Activated CD8-positive, alpha-beta memory T cell treated with anti-CD3 and anti-CD28 coated beads, Interleukin-2, amount 50 U/mL, for 24 hours (primary cell): Measurements from ENCODE around the gene SPRED2.

Experiments used
- DNase-seq: peaks from one replicate; pipeline ENCODE4 v3.0.0-alpha.2; 2020; ENCODE audit errors: extremely low read depth

SPRED2 gene

DNA sequence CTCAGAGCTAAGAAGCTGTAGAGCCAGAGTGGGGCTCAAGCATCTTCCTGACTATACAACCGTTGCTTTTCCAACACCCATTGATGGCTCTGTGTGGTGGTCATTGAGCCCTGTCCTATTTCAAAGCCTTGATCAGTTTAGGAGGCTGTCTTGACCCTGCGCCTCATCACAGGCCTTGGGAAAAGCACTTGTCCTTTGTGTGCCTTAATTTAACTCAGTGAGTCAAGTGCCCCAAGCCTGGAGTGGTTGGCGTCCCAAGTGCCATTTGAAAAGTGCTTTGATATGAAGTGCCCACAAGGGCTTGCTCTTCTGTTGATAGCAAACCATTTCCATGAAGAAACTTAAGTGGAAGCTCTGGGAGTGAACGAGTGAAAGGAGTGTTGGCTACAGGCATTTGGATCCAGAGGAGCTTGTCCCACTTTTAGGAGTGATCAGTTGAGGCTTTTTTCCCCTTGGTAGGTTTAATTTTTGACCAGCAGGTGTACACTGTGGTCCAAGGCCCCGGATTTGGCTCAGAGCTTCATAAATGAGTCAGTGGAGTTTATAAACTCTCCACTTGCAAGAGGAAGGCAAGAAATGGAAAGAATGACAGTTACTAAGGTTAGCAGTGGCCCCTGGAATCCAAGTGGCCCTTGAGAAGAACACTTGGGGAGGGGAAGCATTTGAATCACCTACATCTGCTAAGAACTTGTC lies 154.5 kb downstream of the SPRED2 start:
- DNase-seq = no peak

DNA sequence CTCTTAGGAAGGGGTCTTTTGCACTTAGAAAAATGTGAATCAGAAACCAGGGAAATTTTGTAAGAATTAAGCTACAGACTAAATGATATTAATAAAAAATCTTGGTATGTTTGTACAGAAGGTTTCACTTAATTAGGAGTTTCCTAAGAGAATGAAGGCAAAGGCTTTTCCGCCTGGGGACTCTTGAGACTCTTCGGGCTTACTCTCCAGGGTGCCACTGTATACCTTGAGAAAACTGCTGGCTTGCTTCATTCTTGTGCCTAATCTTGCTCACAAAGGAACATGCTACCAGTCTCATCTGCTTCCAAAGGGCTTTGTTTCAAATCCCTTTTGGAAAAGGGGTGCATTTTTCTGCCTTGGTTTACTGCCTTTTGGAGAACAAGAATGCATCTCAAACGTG lies 155.3 kb downstream of the SPRED2 start:
- no peak for DNase-seq

DNA sequence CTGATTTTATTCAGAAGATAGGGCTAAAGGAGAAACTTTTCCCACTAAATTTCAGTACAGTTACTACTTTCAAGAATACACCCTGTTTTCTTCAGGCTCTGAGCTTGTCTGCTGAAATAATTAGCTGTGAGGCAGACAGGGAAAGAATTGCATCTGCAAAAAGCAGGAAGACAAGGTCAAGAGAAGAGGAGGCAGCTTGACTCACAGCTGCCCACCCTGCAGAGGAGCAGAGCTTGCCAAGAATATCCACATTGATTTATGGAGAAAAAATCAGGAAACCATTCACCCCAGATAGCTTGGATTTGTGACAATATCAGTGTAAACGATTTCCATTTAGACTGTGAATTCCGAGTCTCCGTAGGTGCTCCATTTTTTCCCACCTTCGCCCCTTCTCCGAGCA lies 155.8 kb downstream of the SPRED2 start:
- DNase-seq = no peak

DNA sequence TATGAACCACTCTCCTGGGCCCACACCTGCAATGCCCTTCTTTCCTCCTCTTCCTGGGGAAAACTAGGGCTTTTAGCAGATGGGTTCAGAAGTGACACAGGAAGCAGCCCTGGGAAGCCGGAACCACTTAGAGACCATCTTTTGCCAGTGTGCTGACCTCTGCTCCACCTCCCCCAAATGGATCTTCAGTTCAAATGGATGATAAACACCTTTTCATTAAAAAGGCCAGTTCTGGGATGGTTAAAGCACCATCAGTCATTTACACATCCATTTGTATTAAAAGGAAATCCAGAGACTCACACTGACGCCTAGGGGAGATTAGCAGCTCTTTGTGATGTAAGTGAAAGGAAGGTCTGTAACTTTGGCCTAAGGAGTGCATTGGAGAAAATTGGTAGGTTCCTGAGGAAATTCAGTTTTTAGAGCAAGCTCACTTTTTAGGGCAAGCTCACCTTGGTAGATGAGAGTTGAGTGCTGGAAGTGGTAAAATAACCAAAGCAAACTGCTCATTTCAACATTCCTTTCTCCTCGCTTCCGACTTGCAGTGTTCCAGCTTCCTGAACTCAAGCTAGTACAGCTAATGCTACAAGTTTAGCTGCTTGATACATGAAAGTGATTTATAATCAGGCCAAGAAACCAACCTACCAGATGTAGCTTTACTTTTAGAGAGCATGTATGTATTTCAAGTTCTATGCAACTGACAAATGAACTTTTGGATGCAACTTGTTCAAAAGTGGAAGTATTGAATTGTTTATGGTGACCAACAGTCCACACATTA lies 157.1 kb downstream of the SPRED2 start:
- no peak for DNase-seq

DNA sequence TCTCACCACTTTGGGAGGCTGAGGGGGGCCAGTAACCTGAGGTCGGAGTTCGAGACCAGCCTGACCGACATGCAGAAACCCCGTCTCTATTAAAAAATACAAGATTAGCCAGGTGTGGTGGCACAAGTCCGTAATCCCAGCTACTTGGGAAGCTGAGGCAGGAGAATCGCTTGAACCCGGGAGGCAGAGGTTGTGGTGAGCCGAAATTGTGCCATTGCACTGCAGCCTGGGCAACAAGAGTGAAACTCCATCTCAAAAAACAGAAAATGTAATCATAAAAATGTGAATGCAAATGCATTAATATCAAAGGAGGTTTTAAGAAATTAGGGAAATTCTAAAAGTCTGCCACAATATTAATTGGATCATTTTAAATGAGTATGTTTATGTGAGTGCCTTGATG lies 159.1 kb downstream of the SPRED2 start:
- DNase-seq = no peak

DNA sequence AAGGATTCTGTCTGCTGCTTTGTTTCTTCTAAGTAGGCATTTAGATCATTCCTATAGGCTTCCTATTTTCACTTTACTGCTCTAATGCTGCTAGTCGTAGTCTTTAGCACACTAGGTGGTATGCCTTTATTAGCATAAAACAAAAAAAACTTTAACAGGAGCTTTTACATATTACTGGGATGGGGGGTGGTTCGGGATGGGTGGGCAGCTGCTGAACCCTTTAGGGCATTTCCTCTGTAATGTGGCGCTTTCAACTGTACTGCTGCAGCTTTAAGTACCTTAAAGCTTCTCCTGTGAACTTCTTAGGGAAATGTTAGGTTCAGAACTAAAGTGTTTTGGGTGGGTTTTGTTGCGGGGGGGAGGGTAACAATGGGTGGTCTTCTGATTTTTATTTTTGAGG lies 163.4 kb downstream of the SPRED2 start:
- DNase-seq = no peak

DNA sequence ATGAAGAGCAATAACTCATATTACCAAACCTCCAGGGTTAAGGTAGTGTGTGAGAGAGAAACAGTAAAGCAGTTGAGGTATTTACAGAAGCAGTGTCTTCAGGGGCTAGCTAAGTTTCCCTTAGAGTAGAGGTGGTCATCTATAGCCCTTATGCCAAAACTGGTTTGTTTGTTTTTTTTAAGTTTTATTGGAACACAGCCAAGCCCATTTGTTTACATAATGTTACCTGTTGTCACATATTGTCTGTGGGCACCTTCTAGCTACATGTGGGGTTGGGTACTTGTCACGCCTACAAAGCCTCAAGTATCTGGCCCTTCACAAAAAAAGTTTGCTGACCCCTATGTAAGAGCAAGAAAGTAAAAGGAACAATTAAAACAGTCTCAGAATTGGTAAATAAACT lies 165.4 kb downstream of the SPRED2 start:
- no peak for DNase-seq

DNA sequence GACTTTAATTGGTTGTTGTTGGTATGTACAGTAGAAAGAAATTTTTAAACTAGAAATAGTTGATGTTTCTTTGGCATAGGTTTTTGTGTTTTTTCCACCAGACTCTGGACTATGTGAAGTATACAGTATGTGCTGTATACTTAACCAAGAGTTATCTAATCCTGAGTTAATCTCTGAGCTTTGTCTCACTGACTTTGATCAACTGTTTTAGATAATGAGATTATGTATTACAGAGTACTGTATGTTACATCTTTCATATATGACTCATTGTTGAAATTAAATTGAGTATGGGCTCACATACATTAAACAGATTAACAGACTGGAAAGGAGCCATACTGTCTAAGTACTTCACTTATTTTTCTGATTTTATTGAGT lies 166.7 kb downstream of the SPRED2 start:
- no peak for DNase-seq

DNA sequence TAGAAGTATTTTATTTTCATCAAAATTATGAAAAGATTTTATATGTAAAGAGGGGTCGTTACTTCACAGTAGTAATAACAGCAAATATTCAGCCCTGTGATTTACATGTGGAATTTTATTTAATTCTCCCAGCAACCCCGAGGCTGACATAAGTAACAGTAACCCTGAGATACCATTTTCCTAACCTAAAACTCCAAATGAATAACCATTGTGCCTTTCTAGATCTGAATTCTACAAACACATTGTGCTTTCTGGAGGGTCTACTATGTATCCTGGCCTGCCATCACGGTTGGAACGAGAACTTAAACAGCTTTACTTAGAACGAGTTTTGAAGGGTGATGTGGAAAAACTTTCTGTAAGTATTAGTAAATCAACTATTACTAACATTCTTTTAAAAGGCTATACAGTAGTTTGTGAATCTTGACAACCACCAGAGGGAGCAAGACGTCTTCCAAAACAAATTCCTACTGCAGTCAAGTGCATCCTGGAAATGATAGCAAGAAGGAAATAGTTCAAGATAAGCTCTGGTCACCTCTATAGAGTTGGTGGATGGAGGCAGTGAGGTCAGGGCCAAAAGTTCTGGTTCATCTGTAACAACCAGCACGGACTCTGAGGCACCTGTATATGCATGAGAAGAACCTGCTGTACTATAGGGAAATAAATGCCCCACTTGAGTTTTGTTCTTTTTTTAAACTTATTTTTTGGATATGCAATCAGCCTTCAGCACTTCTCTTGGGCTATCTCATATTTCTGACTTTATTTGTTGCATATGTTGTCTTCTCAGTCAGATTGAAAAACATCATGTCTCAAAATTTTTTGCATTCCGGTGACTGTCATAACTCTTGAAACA lies 167.4 kb downstream of the SPRED2 start:
- DNase-seq = no peak

DNA sequence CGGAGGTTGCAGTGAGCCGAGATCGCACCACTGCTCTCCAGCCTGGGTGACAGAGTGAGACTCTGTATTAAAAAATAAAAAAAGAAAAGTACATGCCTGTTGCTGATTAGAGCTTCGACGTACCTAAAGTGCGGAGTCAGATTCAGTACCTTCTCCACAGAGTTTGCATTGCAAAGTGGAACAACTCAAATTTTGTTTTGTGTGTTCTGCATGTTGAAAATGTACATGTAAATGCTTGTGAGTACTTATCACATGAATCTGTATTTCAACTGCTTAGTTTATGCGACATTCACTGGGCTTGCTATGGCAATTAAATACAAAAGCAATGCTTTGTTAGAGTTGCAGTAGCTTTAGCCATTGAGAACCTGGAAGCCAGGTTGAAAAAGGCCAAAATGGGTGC lies 168.4 kb downstream of the SPRED2 start:
- no peak for DNase-seq

DNA sequence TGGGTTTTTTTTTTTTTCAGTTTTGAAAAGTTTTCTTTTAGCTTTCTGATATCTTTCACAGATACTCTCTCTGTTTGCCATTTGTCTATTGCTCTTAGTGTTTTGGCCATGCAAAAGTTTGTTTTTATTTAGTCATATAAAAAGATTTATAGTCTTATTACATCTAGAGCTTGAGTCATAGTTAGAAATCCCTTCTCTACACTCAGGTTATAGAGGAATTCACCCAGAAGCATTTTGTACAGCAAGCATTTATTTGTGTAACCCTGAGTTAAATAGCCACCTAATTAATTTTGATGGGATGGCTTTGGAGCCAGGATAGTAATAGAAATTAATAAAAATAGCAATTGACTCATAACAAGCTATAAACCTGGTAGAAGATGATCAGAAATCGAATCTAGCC lies 169.1 kb downstream of the SPRED2 start:
- DNase-seq = no peak

DNA sequence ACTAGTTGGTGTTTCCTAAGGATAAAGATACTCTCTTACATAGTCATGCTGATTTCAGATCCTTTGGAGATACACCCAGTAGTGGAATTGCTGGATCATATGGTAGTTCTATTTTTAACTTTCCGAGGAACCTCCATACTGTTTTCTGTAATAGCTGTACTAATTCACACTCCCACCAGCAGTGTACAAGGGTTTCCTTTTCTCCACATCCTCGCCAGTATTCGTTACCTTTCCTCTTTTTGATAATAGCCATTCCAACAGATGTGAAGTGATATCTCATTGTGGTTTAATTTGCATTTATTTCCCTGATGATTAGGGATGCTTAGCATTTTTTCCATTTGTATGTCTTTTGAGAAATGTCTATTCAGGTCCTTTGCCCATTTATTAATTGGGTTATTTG lies 170.7 kb downstream of the SPRED2 start:
- DNase-seq = no peak
